ENCODE measurements around the gene UBE4A. TPM values are rescaled to one million over a fixed set of nuclear protein-coding genes. Genes with fewer than 3 reads are reported as not detected.

UBE4A gene
- total and polyA plus RNA-seq, 2 experiments from 2014 or later, result 11.8 to 42.2 TPM

GRCh38 chr11:118318581-118319336 is 40.6 kb upstream of the UBE4A start:
- peaks cover 7% of the 10 kb centered on the region for H3K27me3 Mint-ChIP-seq (ENCODE audit: insufficient read depth, low read depth, poor library complexity)
- ATAC-seq (no peak), DNase-seq (ENCODE audit: low spot score) (no peak)
- Histone ChIP-seq H3F3A (replicated peaks; ENCODE audit: low read depth) (peaks cover 9% of the 10 kb centered on the region), H4K20me1 (replicated peaks; ENCODE audit: insufficient read depth) (no peaks in the 10 kb centered on the region), H3K4me1 (ENCODE audit: insufficient read depth) (peaks cover 23% of the 10 kb centered on the region), H3K36me3 (ENCODE audit: insufficient read depth) (no peaks in the 10 kb centered on the region), H3K4me2 (no peak overlapping the region), H3K4me3 (no peak overlapping the region), H3K27me3 (ENCODE audit: insufficient read depth) (peaks cover 17% of the 10 kb centered on the region; the same call in 1 of the 2 replicates), H2AFZ (no peak overlapping the region), H3K79me2 (replicated peaks; ENCODE audit: insufficient read depth) (no peaks in the 10 kb centered on the region), H3K27ac (ENCODE audit: low read depth) (no peak overlapping the region), H3K9me2 (ENCODE audit: insufficient read depth) (no peaks in the 10 kb centered on the region)
- no peak for TF ChIP-seq ZNF114 (CRISPR knock-in tag; IDR thresholded peaks at IDR 0.05)
- TF ChIP-seq ETS1 (IDR thresholded peaks at IDR 0.05), result no peak
- no peak for TF ChIP-seq ZNF462 (CRISPR knock-in tag; IDR thresholded peaks at IDR 0.05)
- no peak for TF ChIP-seq NANOG (IDR thresholded peaks at IDR 0.05; ENCODE audit: borderline replicate concordance)
- TF ChIP-seq CREB1 (CRISPR knock-in tag; IDR thresholded peaks at IDR 0.05; ENCODE audit: low read depth), result no peak
- no peak for TF ChIP-seq REST (IDR thresholded peaks at IDR 0.05; ENCODE audit: unreplicated experiment)
- TF ChIP-seq EZH2phosphoT487 (IDR thresholded peaks at IDR 0.05; ENCODE audit: unreplicated experiment), result no peak
- no peak for TF ChIP-seq EZH2 (IDR thresholded peaks at IDR 0.05; ENCODE audit: low read depth, unreplicated experiment)
- TF ChIP-seq STAT1 (IDR thresholded peaks at IDR 0.05; ENCODE audit: unreplicated experiment), result no peak
- TF ChIP-seq POLR2AphosphoS5 (IDR thresholded peaks at IDR 0.05; ENCODE audit: low read depth), result no peak
- no peak for TF ChIP-seq CTCF (conservative IDR thresholded peaks at IDR 0.05; ENCODE audit: low read depth in 2 of 2)
- no peak for TF ChIP-seq JUNB (IDR thresholded peaks at IDR 0.05; ENCODE audit: unreplicated experiment)
- TF ChIP-seq ZNF331 (CRISPR knock-in tag; IDR thresholded peaks at IDR 0.05; ENCODE audit: low read depth), result no peak
- no peaks in the 10 kb centered on the region for H3K9me3 Mint-ChIP-seq
- no peaks in the 10 kb centered on the region for H3K36me3 Mint-ChIP-seq (ENCODE audit: low read depth)
- H3K4me1 Mint-ChIP-seq, result peaks cover 30% of the 10 kb centered on the region
- no peak overlapping the region for H3K4me3 Mint-ChIP-seq
- no peak overlapping the region for H3K27ac Mint-ChIP-seq
